ENCODE data around the gene MAP3K14.

Gene MAP3K14

DNA sequence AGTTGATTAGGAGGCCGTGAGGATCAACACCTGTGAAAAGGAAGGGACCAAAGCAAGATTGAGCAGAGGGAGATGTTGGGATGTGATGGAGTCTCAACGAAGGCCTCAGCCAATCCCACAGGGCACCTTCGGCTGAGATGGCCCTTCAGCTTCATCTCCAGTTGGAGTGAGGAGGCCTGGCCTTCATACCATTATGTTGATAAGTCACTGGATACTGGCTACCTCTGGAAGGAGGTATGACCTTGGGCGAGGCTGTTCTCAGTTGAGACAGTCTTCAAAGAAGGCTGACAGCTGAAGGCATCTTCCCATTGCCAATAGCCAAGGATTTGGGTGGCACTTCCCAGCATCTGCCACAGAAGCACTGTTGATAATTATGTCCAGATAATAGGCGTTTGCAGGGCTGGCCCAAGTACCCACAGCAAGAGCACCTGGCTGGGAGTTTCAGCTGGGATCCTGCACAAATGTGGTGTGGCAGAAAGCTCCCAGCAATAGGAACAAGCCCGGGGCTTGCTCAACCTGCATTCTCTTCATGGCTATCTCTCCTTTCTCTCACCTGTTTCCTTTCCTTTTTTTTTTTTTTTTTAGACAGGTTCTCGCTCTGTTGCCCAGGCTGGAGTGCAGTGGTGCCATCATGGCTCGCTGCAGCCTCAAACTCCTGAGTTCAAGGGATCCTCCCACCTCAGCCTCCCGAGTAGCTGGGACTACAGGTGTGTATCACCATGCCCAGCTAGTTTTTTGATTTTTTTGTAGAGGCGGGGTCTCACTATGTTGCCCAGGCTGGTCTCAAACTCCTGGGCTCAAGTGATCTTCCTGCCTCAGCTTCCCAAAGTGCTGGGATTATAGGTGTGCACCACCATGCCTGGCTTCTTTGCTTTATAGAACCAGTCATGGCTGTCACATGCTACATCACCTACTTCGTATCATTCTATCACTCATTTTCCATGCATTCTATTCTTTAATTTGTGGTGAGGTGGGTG lies 18.2 kb upstream of the MAP3K14 start:
- DNase-seq (ENCODE audit: low read depth in 1 of 2, low spot score in 1 of 2): no peak
- in situ Hi-C loops (cut with HindIII; ENCODE audit: low pct_unique_long_range_greater_than_20kb, low sequenced_read_pairs): no loop called here
- no peak for TF ChIP-seq JUND (IDR thresholded peaks at IDR 0.05; ENCODE audit: low read depth)

DNA sequence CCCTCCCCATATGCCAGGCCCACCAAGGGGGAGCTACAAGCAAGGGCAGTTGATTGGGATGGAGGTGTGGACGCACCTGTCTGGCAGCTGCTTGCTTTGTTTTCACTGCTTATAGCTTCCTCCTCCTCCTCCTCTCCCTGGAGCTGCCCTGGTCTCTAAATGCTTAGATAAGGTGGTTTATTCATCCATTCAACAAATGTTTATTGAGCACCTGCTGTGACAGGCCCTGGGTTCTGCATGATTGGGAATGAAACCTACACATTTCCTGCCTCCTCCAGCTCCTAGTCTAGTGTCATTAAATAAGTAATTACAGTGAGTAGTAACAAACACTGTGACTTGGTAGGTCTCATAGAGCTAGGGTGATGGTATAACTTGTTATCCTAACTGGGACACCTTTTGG lies 17.4 kb upstream of the MAP3K14 start:
- TF ChIP-seq JUND (IDR thresholded peaks at IDR 0.05; ENCODE audit: low read depth): no peak
- DNase-seq (ENCODE audit: low read depth in 1 of 2, low spot score in 1 of 2): no peak

DNA sequence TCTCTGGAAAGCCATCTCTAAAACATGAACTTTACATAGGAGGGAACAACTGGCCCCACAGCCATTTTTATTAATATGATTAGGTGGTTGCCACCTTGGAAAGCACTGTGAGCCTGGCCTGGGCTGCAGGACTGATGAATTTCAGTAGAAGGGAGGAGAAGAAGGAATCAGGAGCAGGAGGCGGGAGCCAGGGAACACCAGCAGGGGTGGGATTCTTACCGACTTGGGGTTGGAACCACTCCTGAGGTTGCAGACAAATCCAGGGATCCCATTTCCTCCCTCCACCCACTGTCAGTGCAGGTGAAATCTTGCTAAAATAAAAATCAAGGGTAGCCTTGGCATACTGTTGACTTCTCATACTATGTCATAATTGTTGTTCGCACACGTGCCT lies 16.9 kb upstream of the MAP3K14 start:
- TF ChIP-seq JUND (IDR thresholded peaks at IDR 0.05; ENCODE audit: low read depth): no peak
- DNase-seq (ENCODE audit: low read depth in 1 of 2, low spot score in 1 of 2): no peak
- in situ Hi-C loops (cut with HindIII; ENCODE audit: low pct_unique_long_range_greater_than_20kb, low sequenced_read_pairs): no loop called here

More for the DNA sequence above, 17.4 kb upstream of the MAP3K14 start:
- in situ Hi-C loops (cut with HindIII; ENCODE audit: low pct_unique_long_range_greater_than_20kb, low sequenced_read_pairs): no loop called here

DNA sequence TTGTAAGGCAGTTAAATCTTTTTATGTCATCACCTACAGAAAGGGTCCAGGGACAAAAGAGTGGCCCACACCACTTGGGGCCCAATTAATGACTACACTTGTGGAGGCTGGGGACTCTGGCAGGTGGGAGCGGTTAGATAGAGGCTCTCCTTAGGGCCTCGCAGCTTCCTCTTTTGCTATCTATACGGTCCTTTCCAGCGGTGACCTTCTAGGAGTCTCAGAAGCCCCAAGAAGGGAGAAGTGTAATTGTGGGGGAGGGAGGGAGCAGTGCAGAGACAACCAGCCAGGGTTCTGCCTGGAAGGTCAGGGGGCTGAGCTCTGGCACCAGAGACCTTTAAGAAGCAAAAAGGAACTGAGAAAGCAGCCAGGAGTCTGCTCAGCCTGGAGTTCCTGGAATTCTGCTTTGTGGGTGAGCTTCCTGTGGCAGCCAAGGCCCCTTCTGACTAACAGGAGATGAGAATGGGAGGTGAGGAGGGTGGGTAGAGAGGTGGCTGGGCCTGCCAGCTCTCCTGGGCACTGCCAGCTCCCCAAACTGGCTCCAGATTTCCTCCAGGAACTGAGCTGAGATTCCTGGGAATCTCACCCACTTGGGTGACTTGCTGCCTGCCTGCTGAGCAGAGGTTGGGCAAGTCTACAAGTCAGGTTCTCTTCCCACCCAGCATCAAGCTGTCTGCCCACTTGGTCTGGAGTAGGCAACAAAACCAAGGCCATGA lies 16.3 kb upstream of the MAP3K14 start:
- no peak for TF ChIP-seq JUND (IDR thresholded peaks at IDR 0.05; ENCODE audit: low read depth)
- DNase-seq (ENCODE audit: low read depth in 1 of 2, low spot score in 1 of 2): no peak
- in situ Hi-C loops (cut with HindIII; ENCODE audit: low pct_unique_long_range_greater_than_20kb, low sequenced_read_pairs): no loop called here

DNA sequence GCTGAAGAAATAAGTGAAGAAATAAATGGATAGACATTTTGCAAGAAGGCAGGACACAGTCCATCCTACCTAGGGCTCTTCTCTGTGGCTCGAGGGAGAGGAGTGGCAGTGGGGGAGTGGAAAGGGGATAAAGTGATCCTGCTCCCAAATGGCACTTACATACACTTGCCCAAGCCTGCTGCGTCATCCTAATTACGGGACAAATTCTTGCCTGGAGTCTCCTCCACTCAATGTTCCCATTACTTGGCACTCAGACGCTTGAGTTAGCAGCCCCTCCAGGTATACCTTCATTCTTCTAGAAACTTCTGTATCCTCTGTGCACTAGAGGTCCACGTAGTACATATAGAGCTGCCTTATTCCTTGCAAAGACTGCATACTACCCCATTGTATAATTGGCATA lies 15.7 kb upstream of the MAP3K14 start:
- no peak for DNase-seq (ENCODE audit: low read depth in 1 of 2, low spot score in 1 of 2)
- TF ChIP-seq JUND (IDR thresholded peaks at IDR 0.05; ENCODE audit: low read depth): no peak
- in situ Hi-C loops (cut with HindIII; ENCODE audit: low pct_unique_long_range_greater_than_20kb, low sequenced_read_pairs): no loop called here

DNA sequence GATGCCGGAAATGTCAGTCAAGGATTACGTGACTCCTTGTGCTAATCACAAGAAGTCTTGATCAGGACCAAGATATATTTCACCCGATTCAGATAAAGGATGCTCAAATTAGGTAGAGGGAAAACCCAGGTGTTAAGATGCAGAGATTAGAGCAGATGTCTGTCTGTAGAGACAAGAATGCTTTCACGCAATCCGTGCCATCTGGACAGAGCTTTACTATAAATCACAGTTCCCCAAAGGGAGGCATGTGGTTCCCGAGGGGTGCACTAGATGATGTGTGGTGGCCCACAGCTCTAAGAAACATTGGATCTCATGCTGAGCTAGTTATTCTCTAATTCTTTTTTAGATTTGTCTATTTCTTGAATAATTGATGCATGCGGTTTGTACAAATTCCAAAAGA lies 9.8 kb upstream of the MAP3K14 start:
- DNase-seq (ENCODE audit: low read depth in 1 of 2, low spot score in 1 of 2): no peak
- no peak for TF ChIP-seq JUND (IDR thresholded peaks at IDR 0.05; ENCODE audit: low read depth)
- in situ Hi-C loops (cut with HindIII; ENCODE audit: low pct_unique_long_range_greater_than_20kb, low sequenced_read_pairs): no loop called here

DNA sequence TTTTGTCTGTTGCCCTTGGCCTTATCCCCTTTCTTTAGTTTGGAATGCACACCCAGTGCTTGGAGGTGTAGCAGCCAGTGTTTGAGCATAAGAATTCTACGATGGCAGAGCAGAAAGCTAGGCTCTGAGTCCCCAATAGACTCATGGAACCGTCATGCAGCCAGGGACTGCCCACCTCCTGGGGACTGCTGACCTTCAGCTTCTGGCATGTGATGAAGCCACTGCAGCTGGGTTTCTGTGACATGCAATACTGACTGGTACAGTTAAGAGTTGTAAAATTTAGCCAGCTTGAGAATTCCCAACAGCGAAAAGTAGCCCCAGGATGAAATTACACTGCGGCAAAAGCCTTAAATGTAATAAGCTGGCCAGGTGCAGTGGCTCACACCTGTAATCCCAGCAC lies 9.0 kb upstream of the MAP3K14 start:
- no peak for TF ChIP-seq JUND (IDR thresholded peaks at IDR 0.05; ENCODE audit: low read depth)
- in situ Hi-C loops (cut with HindIII; ENCODE audit: low pct_unique_long_range_greater_than_20kb, low sequenced_read_pairs): no loop called here
- no peak for DNase-seq (ENCODE audit: low read depth in 1 of 2, low spot score in 1 of 2)

DNA sequence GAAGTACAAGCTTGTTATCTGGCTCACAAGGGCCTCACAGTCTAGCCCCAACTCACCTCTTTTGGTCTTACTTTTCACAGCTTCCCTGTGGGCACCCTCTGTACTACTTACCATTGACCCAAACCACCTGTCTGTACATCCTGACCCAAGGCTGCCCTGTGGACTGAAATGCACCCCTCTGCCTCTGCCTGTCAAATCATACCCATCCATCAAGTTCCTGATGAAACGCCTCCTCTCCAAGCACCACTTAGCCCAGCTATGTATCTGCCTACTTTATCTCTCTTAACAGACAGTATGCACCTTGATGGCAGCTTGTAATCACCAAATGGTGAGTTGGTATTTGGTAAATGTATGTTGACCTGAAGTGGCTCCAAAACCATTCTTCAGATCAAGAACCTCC lies 7.5 kb upstream of the MAP3K14 start:
- no peak for TF ChIP-seq JUND (IDR thresholded peaks at IDR 0.05; ENCODE audit: low read depth)
- no peak for DNase-seq (ENCODE audit: low read depth in 1 of 2, low spot score in 1 of 2)
- in situ Hi-C loops (cut with HindIII; ENCODE audit: low pct_unique_long_range_greater_than_20kb, low sequenced_read_pairs): no loop called here

DNA sequence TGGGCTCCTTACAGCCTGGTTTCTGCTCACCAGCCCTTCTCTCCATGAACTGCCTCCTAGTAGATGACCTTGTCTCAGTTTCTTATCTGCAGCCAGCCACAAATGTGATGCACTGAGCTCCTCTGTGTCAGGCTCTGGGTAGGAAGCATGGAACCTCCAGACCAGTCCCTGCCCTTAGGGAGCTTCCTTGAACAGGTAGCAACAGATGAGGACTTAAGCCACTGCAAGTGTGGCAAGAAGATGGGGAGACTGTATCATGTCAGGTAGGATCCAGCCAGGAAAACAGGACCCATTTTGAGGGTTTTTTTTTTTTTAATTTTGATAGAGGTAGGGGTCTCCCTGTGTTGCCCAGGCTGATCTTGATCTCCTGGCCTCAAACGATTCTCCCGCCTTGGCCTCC lies 5.3 kb upstream of the MAP3K14 start:
- TF ChIP-seq JUND (IDR thresholded peaks at IDR 0.05; ENCODE audit: low read depth): no peak
- in situ Hi-C loops (cut with HindIII; ENCODE audit: low pct_unique_long_range_greater_than_20kb, low sequenced_read_pairs): no loop called here
- DNase-seq (ENCODE audit: low read depth in 1 of 2, low spot score in 1 of 2): no peak

DNA sequence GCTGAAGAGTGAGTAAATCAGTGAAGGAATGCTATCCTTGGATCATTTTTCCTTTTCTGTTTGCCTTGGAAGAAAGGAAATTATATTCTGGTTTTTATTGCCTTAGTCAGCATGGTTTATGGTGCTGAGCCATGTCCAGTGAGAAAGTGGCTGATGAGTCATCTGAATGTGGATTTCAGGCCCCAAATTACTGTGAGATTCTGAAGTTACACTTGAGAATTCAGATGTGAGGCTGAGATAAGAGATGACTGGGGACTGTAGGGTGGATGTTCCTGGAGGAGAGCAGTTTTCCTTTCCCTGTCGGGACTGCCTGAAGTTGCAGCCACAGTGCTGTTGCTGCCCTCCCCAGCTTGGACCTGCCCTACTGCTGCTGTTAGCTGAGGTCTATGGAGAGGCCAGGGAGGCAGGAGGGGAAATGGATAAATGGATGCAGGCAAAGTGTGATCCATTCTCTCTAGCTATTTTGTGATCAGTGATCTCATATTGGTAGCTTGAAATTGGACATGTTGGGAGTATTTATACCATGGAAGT lies 4.2 kb upstream of the MAP3K14 start:
- TF ChIP-seq JUND (IDR thresholded peaks at IDR 0.05; ENCODE audit: low read depth): peak; percentile 74
- peak; percentile 31 to 50 for DNase-seq (ENCODE audit: low read depth in 1 of 2, low spot score in 1 of 2)
- in situ Hi-C loops (cut with HindIII; ENCODE audit: low pct_unique_long_range_greater_than_20kb, low sequenced_read_pairs): no loop called here

DNA sequence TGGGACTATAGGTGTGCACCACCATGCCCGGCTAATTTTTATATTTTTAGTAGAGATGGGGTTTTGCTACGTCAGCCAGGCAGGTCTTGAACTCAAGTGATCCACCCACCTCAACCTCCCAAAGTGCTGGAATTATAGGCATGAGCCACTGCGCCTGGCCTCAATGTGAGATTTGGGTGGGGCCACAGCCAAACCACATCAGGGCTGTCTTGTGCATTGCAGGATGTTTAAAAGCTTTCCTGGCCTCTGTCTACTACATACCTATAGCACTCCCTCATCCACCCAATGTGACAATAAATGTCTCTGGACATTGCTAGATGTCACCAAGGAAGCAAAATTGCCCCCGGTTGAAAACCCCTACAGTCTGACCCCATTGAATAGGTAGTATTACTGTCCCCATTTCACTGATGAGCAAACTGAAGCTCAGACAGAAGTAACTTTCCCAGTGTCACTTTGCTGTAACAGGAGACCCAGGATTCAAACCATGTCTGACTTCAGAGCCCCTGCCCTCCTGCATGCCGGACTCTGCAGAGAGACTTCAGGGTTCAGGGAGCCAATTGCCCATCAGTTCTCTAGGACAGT lies 3.6 kb upstream of the MAP3K14 start:
- in situ Hi-C loops (cut with HindIII; ENCODE audit: low pct_unique_long_range_greater_than_20kb, low sequenced_read_pairs): no loop called here
- TF ChIP-seq JUND (IDR thresholded peaks at IDR 0.05; ENCODE audit: low read depth): no peak
- no peak for DNase-seq (ENCODE audit: low read depth in 1 of 2, low spot score in 1 of 2)

DNA sequence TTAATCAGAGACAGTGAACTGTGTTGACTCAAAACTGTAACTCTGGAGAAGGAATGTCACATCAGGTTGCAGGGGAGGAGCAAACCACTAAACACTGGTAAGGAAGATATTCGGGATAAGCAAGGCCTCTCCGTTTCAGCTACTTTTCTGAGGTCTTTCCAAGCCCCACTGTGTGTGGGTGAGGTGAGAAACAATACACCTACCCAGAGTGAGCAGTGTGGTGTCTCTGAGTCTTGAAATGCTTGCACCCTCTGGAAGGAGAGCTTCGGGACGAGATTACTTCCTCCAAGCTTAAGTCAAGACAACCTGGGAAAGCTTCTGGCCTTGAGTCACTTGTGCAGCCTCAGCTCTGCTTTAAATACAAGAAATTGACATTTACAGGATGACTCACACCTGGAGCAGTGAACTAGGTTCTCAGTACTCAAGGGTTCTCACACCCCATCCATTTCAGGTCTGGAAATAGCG lies 2.5 kb upstream of the MAP3K14 start:
- no peak for TF ChIP-seq JUND (IDR thresholded peaks at IDR 0.05; ENCODE audit: low read depth)
- in situ Hi-C loops (cut with HindIII; ENCODE audit: low pct_unique_long_range_greater_than_20kb, low sequenced_read_pairs): no loop called here
- peak in 1 of 2 experiments; percentile 42 for DNase-seq (ENCODE audit: low read depth in 1 of 2, low spot score in 1 of 2)
